ENCODE measurements around the gene SGPP2.
"Not testable (repeated sequence)": the region's sequence is repeated elsewhere in the genome, so short reads cannot be mapped to it uniquely, and the experiment has no call there.

SGPP2 gene

GRCh38 chr2:222584589-222584988 is 160.2 kb downstream of the SGPP2 start:
- H3K27me3 Mint-ChIP-seq, H3K27ac Mint-ChIP-seq, DNase-seq, H3K4me3 Mint-ChIP-seq, H3K9me3 Mint-ChIP-seq: not testable (repeated sequence)
- peaks cover 30% of the 10 kb centered on the region for H3K4me1 Mint-ChIP-seq (ENCODE audit: low read depth)
- H3K36me3 Mint-ChIP-seq (ENCODE audit: low read depth), result peaks cover 96% of the 10 kb centered on the region

GRCh38 chr2:222591661-222592060 is 167.3 kb downstream of the SGPP2 start:
- no peak overlapping the region for H3K4me3 Mint-ChIP-seq
- peaks cover 2% of the 10 kb centered on the region for H3K9me3 Mint-ChIP-seq
- no peak for DNase-seq
- H3K4me1 Mint-ChIP-seq (ENCODE audit: low read depth), result peaks cover 13% of the 10 kb centered on the region
- peaks cover 95% of the 10 kb centered on the region for H3K36me3 Mint-ChIP-seq (ENCODE audit: low read depth)
- no peak overlapping the region for H3K27ac Mint-ChIP-seq
- no peaks in the 10 kb centered on the region for H3K27me3 Mint-ChIP-seq

GRCh38 chr2:222592176-222592575 is 167.8 kb downstream of the SGPP2 start:
- Mint-ChIP-seq H3K4me1 (ENCODE audit: low read depth) (peaks cover 8% of the 10 kb centered on the region), H3K27me3 (no peaks in the 10 kb centered on the region), H3K27ac (no peak overlapping the region), H3K9me3 (peaks cover 2% of the 10 kb centered on the region), H3K36me3 (ENCODE audit: low read depth) (peaks cover 95% of the 10 kb centered on the region), H3K4me3 (no peak overlapping the region)
- no peak for DNase-seq

GRCh38 chr2:222594679-222595078 is 170.3 kb downstream of the SGPP2 start:
- Mint-ChIP-seq H3K27me3 (no peaks in the 10 kb centered on the region), H3K27ac (no peak overlapping the region), H3K36me3 (ENCODE audit: low read depth) (peaks cover 95% of the 10 kb centered on the region), H3K9me3 (peaks cover 2% of the 10 kb centered on the region), H3K4me3 (no peak overlapping the region), H3K4me1 (ENCODE audit: low read depth) (peaks cover under 1% of the 10 kb centered on the region)
- no peak for DNase-seq

- Mint-ChIP-seq H3K4me1 (ENCODE audit: low read depth) (peaks cover 2% of the 10 kb centered on the region), H3K36me3 (ENCODE audit: low read depth) (peaks cover 95% of the 10 kb centered on the region), H3K4me3 (no peak overlapping the region), H3K9me3 (peaks cover under 1% of the 10 kb centered on the region), H3K27me3 (no peaks in the 10 kb centered on the region), H3K27ac (no peak overlapping the region)
- DNase-seq, result no peak
Observed at GRCh38 chr2:222595581-222595980, 171.2 kb downstream of the SGPP2 start.

GRCh38 chr2:222598611-222599010 is 174.3 kb downstream of the SGPP2 start:
- Mint-ChIP-seq H3K27ac (no peak overlapping the region), H3K4me3 (no peak overlapping the region), H3K36me3 (ENCODE audit: low read depth) (peaks cover 84% of the 10 kb centered on the region), H3K27me3 (no peaks in the 10 kb centered on the region), H3K4me1 (ENCODE audit: low read depth) (peaks cover 2% of the 10 kb centered on the region), H3K9me3 (no peaks in the 10 kb centered on the region)
- DNase-seq, result no peak

GRCh38 chr2:222603501-222603900 is 179.2 kb downstream of the SGPP2 start:
- Mint-ChIP-seq H3K27ac (no peak overlapping the region), H3K9me3 (no peaks in the 10 kb centered on the region), H3K4me3 (no peak overlapping the region), H3K36me3 (ENCODE audit: low read depth) (peaks cover 78% of the 10 kb centered on the region), H3K4me1 (ENCODE audit: low read depth) (peaks cover 2% of the 10 kb centered on the region), H3K27me3 (no peaks in the 10 kb centered on the region)
- no peak for DNase-seq

GRCh38 chr2:222604749-222605515 is 180.6 kb downstream of the SGPP2 start:
- H3K9me3 Mint-ChIP-seq, result no peaks in the 10 kb centered on the region
- H3K4me3 Mint-ChIP-seq, result no peak overlapping the region
- H3K27me3 Mint-ChIP-seq, result no peaks in the 10 kb centered on the region
- no peaks in the 10 kb centered on the region for H3K4me1 Mint-ChIP-seq (ENCODE audit: low read depth)
- DNase-seq, result no peak
- peaks cover 77% of the 10 kb centered on the region for H3K36me3 Mint-ChIP-seq (ENCODE audit: low read depth)
- no peak overlapping the region for H3K27ac Mint-ChIP-seq

- no peak for DNase-seq
- H3K4me1 Mint-ChIP-seq (ENCODE audit: low read depth), result no peaks in the 10 kb centered on the region
- no peak overlapping the region for H3K27ac Mint-ChIP-seq
- H3K9me3 Mint-ChIP-seq, result no peaks in the 10 kb centered on the region
- no peak overlapping the region for H3K4me3 Mint-ChIP-seq
- H3K27me3 Mint-ChIP-seq, result no peaks in the 10 kb centered on the region
- peaks cover 77% of the 10 kb centered on the region for H3K36me3 Mint-ChIP-seq (ENCODE audit: low read depth)
Observed at GRCh38 chr2:222606306-222606705, 182.0 kb downstream of the SGPP2 start.

GRCh38 chr2:222608081-222608480 is 183.7 kb downstream of the SGPP2 start:
- peaks cover 82% of the 10 kb centered on the region for H3K36me3 Mint-ChIP-seq (ENCODE audit: low read depth)
- H3K4me3 Mint-ChIP-seq, result no peak overlapping the region
- no peaks in the 10 kb centered on the region for H3K27me3 Mint-ChIP-seq
- no peak for DNase-seq
- H3K4me1 Mint-ChIP-seq (ENCODE audit: low read depth), result no peaks in the 10 kb centered on the region
- no peak overlapping the region for H3K27ac Mint-ChIP-seq
- no peaks in the 10 kb centered on the region for H3K9me3 Mint-ChIP-seq

GRCh38 chr2:222609381-222609780 is 185.0 kb downstream of the SGPP2 start:
- no peak overlapping the region for H3K4me3 Mint-ChIP-seq
- DNase-seq, result no peak
- no peak overlapping the region for H3K27ac Mint-ChIP-seq
- no peaks in the 10 kb centered on the region for H3K27me3 Mint-ChIP-seq
- H3K4me1 Mint-ChIP-seq (ENCODE audit: low read depth), result no peaks in the 10 kb centered on the region
- H3K9me3 Mint-ChIP-seq, result no peaks in the 10 kb centered on the region
- peaks cover 87% of the 10 kb centered on the region for H3K36me3 Mint-ChIP-seq (ENCODE audit: low read depth)

Data from activated T-cell treated with anti-CD3 and anti-CD28 coated beads, Interleukin-2, amount 50 U/mL, for 24 hours (primary cell).